ENCODE data around the gene MAP4K2. TPM values are rescaled to one million over a fixed set of nuclear protein-coding genes. Genes with fewer than 3 reads are reported as not detected.
A peak's percentile ranks its signal among the peaks of the same experiment; 100 is the strongest.

Gene MAP4K2
- total RNA-seq, 2 experiments from 2014 or later, result 86.6 to 91.2 TPM

GRCh38 chr11:64758330-64759079 is 44.5 kb downstream of the MAP4K2 start:
- Mint-ChIP-seq H3K36me3 (ENCODE audit: low read depth) (peaks cover 33% of the 10 kb centered on the region), H3K9me3 (no peaks in the 10 kb centered on the region), H3K4me3 (no peak overlapping the region), H3K27me3 (no peaks in the 10 kb centered on the region), H3K27ac (peak overlapping the region; percentile 82), H3K4me1 (peaks cover 48% of the 10 kb centered on the region)
- ChIA-PET POLR2A (no interaction called here), CTCF (interaction anchor here (0.6 kb wide), 1 partner anchor 11 kb away, joined by 4 read pairs; no protein-coding TSS in a partner anchor)
- DNase-seq, result no peak

- no peaks in the 10 kb centered on the region for H3K9me3 Mint-ChIP-seq
- no peak for DNase-seq
- ChIA-PET CTCF (interaction anchor here (0.6 to 1.7 kb wide), 2 partner anchors 10 to 15 kb away, joined by 3 to 4 read pairs; no protein-coding TSS in a partner anchor), POLR2A (no interaction called here)
- H3K36me3 Mint-ChIP-seq (ENCODE audit: low read depth), result peaks cover 26% of the 10 kb centered on the region
- H3K27me3 Mint-ChIP-seq, result no peaks in the 10 kb centered on the region
- H3K4me1 Mint-ChIP-seq, result peaks cover 41% of the 10 kb centered on the region
- H3K27ac Mint-ChIP-seq, result no peak overlapping the region
- no peak overlapping the region for H3K4me3 Mint-ChIP-seq
These were observed 45.3 kb downstream of the MAP4K2 start for GRCh38 chr11:64757549-64758329.

GRCh38 chr11:64755681-64756361 is 47.2 kb downstream of the MAP4K2 start:
- Mint-ChIP-seq H3K36me3 (ENCODE audit: low read depth) (peaks cover 23% of the 10 kb centered on the region), H3K4me3 (no peak overlapping the region), H3K4me1 (peaks cover 35% of the 10 kb centered on the region), H3K27me3 (no peaks in the 10 kb centered on the region), H3K9me3 (no peaks in the 10 kb centered on the region), H3K27ac (no peak overlapping the region)
- POLR2A ChIA-PET, result no interaction called here
- CTCF ChIA-PET, result interaction anchor here (2.4 kb wide), 1 partner anchor 13 kb away, joined by 10 read pairs; the partner anchor contains the start of gene RASGRP2
- DNase-seq, result no peak

- Mint-ChIP-seq H3K36me3 (ENCODE audit: low read depth) (peaks cover 26% of the 10 kb centered on the region), H3K4me1 (peaks cover 35% of the 10 kb centered on the region), H3K4me3 (no peak overlapping the region), H3K9me3 (no peaks in the 10 kb centered on the region), H3K27me3 (no peaks in the 10 kb centered on the region), H3K27ac (no peak overlapping the region)
- DNase-seq, result no peak
- ChIA-PET CTCF (interaction anchor here (1.0 to 2.4 kb wide), 2 partner anchors 8 to 12 kb away, joined by 4 to 10 read pairs; partner anchors contain the start of gene RASGRP2), POLR2A (no interaction called here)
These were observed 47.9 kb downstream of the MAP4K2 start for GRCh38 chr11:64754919-64755662.

GRCh38 chr11:64754124-64754918 is 48.7 kb downstream of the MAP4K2 start:
- no peak for DNase-seq
- no peak overlapping the region for H3K4me3 Mint-ChIP-seq
- no peaks in the 10 kb centered on the region for H3K27me3 Mint-ChIP-seq
- peaks cover 22% of the 10 kb centered on the region for H3K36me3 Mint-ChIP-seq (ENCODE audit: low read depth)
- no peaks in the 10 kb centered on the region for H3K9me3 Mint-ChIP-seq
- CTCF ChIA-PET, result interaction anchor here (1.0 to 2.4 kb wide), 2 partner anchors 9 to 11 kb away, joined by 4 to 10 read pairs; partner anchors contain the start of gene RASGRP2
- H3K4me1 Mint-ChIP-seq, result peaks cover 30% of the 10 kb centered on the region
- H3K27ac Mint-ChIP-seq, result peak overlapping the region; percentile 19
- POLR2A ChIA-PET, result no interaction called here

GRCh38 chr11:64753380-64754123 is 49.5 kb downstream of the MAP4K2 start:
- ChIA-PET CTCF (interaction anchor here (2.1 to 2.4 kb wide), 2 partner anchors 11 kb away, joined by 9 to 10 read pairs; partner anchors contain the start of gene RASGRP2), POLR2A (no interaction called here)
- no peaks in the 10 kb centered on the region for H3K27me3 Mint-ChIP-seq
- no peaks in the 10 kb centered on the region for H3K9me3 Mint-ChIP-seq
- H3K4me1 Mint-ChIP-seq, result peaks cover 27% of the 10 kb centered on the region
- no peak for DNase-seq
- H3K27ac Mint-ChIP-seq, result peak overlapping the region; percentile 57
- peaks cover 22% of the 10 kb centered on the region for H3K36me3 Mint-ChIP-seq (ENCODE audit: low read depth)
- H3K4me3 Mint-ChIP-seq, result no peak overlapping the region

- H3K4me1 Mint-ChIP-seq, result peaks cover 33% of the 10 kb centered on the region
- ChIA-PET POLR2A (no interaction called here), CTCF (interaction anchor here (2.1 kb wide), 1 partner anchor 10 kb away, joined by 9 read pairs; the partner anchor contains the start of gene RASGRP2)
- no peak for DNase-seq
- H3K27ac Mint-ChIP-seq, result peak overlapping the region; percentile 57
- no peaks in the 10 kb centered on the region for H3K27me3 Mint-ChIP-seq
- peaks cover 26% of the 10 kb centered on the region for H3K36me3 Mint-ChIP-seq (ENCODE audit: low read depth)
- H3K9me3 Mint-ChIP-seq, result no peaks in the 10 kb centered on the region
- no peak overlapping the region for H3K4me3 Mint-ChIP-seq
These were observed 50.0 kb downstream of the MAP4K2 start for GRCh38 chr11:64753019-64753379.

GRCh38 chr11:64752175-64752970 is 50.6 kb downstream of the MAP4K2 start:
- H3K4me1 Mint-ChIP-seq, result peaks cover 37% of the 10 kb centered on the region
- no peak overlapping the region for H3K4me3 Mint-ChIP-seq
- POLR2A ChIA-PET, result no interaction called here
- DNase-seq, result no peak
- CTCF ChIA-PET, result interaction anchor here (1.3 to 2.1 kb wide), 3 partner anchors 9 to 14 kb away, joined by 3 to 9 read pairs (median 5); partner anchors contain the start of gene RASGRP2
- H3K36me3 Mint-ChIP-seq (ENCODE audit: low read depth), result peaks cover 27% of the 10 kb centered on the region
- peak overlapping the region; percentile 77 for H3K27ac Mint-ChIP-seq
- no peaks in the 10 kb centered on the region for H3K27me3 Mint-ChIP-seq
- H3K9me3 Mint-ChIP-seq, result no peaks in the 10 kb centered on the region

GRCh38 chr11:64751580-64751979 is 51.4 kb downstream of the MAP4K2 start:
- ChIA-PET CTCF (interaction anchor here (1.3 to 2.1 kb wide), 3 partner anchors 9 to 13 kb away, joined by 3 to 9 read pairs (median 5); partner anchors contain the start of gene RASGRP2), POLR2A (no interaction called here)
- peaks cover 27% of the 10 kb centered on the region for H3K36me3 Mint-ChIP-seq (ENCODE audit: low read depth)

GRCh38 chr11:64751136-64751535 is 51.9 kb downstream of the MAP4K2 start:
- Mint-ChIP-seq H3K9me3 (no peaks in the 10 kb centered on the region), H3K36me3 (ENCODE audit: low read depth) (peaks cover 27% of the 10 kb centered on the region), H3K4me3 (no peak overlapping the region), H3K4me1 (peaks cover 43% of the 10 kb centered on the region), H3K27me3 (no peaks in the 10 kb centered on the region), H3K27ac (peak overlapping the region; percentile 83)
- DNase-seq, result no peak
- POLR2A ChIA-PET, result no interaction called here
- CTCF ChIA-PET, result interaction anchor here (1.3 to 2.1 kb wide), 3 partner anchors 8 to 13 kb away, joined by 3 to 9 read pairs (median 5); partner anchors contain the start of gene RASGRP2

More at GRCh38 chr11:64751580-64751979, 51.4 kb downstream of the MAP4K2 start:
- H3K4me1 Mint-ChIP-seq, result peaks cover 39% of the 10 kb centered on the region
- no peaks in the 10 kb centered on the region for H3K27me3 Mint-ChIP-seq
- no peak for DNase-seq
- no peaks in the 10 kb centered on the region for H3K9me3 Mint-ChIP-seq
- H3K27ac Mint-ChIP-seq, result no peak overlapping the region
- H3K4me3 Mint-ChIP-seq, result no peak overlapping the region

Measured in activated CD4-positive, alpha-beta T cell treated with anti-CD3 and anti-CD28 coated beads, Interleukin-2, amount 10 ng/mL, durations not matched to agents 7 days and 5 days (primary cell).